ENCODE measurements around the gene NKD2.

- TF ChIP-seq POLR2A (IDR thresholded peaks at IDR 0.05; ENCODE audit: low read depth, low read length), result no peak
- no peak for TF ChIP-seq TAF1 (IDR thresholded peaks at IDR 0.05; ENCODE audit: low read depth, low read length)
- TF ChIP-seq POLR2AphosphoS5 (IDR thresholded peaks at IDR 0.05; ENCODE audit: low read depth, low read length), result no peak
- no peak for TF ChIP-seq SPI1 (IDR thresholded peaks at IDR 0.05; ENCODE audit: low read depth, low read length)
- TF ChIP-seq POU2F2 (IDR thresholded peaks at IDR 0.05; ENCODE audit: low read depth, low read length), result no peak
Measured at GRCh38 chr5:966345-966710, 42.3 kb upstream of the NKD2 start.
